Fibroblast of mammary gland (primary cell): ENCODE results near the gene DDX18.
"Not testable (repeated sequence)": the region's sequence is repeated elsewhere in the genome, so short reads cannot be mapped to it uniquely, and the experiment has no call there.

Experiments used
- DNase-seq: peaks from one replicate; pipeline ENCODE4 v3.0.0-alpha.2; 2010; ENCODE audit warnings: low read depth
- H3K4me3 ChIP-seq: 2 replicates; pipeline ENCODE4 v1.5.1; 2011; ENCODE audit warnings: low read depth, mild to moderate bottlenecking, low read length, moderate library complexity; ENCODE audit not compliant: control insufficient read depth
- TF ChIP-seq, protein P1 (sequence below): conservative IDR thresholded peaks from 2 replicates; pipeline ENCODE4 v1.5.1; 2011; ENCODE audit warnings: low read depth, low read length, inconsistent platforms; ENCODE audit not compliant: control insufficient read depth, insufficient read depth

The DDX18 gene

DNA sequence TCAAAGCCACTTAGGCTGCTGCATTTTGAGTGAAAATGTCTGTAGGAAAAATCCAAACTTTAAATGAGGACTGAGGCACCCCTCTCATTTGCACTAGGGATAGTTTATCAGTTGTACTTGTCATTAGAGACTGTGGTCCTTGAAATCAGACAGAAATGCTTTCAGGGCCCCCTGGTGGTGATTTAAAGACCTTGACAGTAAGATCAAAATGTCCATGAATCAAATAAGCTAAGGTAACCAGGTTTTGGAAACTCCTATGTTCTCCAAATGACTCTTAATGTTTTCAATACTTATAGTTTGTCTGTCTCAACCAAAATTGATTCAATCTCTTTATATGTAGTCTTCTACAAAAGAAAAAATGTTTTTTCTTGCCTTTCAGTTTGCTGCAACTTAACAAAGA lies 28.8 kb upstream of the DDX18 start:
- peak; percentile 47 for DNase-seq
- no peak overlapping the region for H3K4me3 ChIP-seq
- TF ChIP-seq, protein P1, sequence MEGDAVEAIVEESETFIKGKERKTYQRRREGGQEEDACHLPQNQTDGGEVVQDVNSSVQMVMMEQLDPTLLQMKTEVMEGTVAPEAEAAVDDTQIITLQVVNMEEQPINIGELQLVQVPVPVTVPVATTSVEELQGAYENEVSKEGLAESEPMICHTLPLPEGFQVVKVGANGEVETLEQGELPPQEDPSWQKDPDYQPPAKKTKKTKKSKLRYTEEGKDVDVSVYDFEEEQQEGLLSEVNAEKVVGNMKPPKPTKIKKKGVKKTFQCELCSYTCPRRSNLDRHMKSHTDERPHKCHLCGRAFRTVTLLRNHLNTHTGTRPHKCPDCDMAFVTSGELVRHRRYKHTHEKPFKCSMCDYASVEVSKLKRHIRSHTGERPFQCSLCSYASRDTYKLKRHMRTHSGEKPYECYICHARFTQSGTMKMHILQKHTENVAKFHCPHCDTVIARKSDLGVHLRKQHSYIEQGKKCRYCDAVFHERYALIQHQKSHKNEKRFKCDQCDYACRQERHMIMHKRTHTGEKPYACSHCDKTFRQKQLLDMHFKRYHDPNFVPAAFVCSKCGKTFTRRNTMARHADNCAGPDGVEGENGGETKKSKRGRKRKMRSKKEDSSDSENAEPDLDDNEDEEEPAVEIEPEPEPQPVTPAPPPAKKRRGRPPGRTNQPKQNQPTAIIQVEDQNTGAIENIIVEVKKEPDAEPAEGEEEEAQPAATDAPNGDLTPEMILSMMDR = peak; percentile 67

DNA sequence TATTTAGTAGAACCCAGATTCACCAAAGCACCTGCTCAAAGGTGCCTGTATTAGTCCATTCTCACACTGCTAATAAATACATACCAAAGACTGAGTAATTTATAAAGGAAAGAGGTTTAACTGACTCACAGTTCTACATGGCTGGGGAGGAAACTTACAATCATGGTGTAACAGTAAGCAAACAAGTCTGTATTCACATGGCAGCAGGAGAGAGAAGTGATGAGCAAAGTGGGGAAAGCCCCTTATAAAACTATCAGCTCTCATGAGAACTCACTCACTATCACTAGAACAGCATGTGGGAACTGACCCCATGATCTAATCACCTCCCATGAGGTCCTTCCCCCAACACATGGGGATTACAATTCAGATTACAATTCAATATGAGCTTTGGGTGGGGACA lies 28.0 kb upstream of the DDX18 start:
- TF ChIP-seq, protein P1 = no peak
- no peak overlapping the region for H3K4me3 ChIP-seq
- DNase-seq = no peak

DNA sequence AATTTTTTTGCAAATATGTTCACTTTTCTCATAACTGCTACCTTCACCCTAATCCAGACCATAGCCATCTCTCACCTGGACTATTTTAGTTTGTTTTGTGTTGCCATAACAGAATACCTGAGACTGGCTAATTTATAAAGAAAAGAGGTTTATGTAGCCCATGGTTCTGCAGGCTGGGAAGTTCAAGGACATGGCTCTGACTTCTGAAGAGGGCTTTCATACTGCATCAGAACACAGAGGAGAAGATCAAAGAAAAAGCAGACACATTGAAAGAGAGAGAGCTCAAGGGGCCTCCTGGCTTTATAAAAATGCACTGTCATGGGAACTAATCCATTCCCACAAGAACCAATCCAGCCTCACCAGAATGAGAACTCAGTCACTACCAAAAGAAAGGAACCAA lies 25.0 kb upstream of the DDX18 start:
- TF ChIP-seq, protein P1 = no peak
- H3K4me3 ChIP-seq = no peak overlapping the region
- no peak for DNase-seq

DNA sequence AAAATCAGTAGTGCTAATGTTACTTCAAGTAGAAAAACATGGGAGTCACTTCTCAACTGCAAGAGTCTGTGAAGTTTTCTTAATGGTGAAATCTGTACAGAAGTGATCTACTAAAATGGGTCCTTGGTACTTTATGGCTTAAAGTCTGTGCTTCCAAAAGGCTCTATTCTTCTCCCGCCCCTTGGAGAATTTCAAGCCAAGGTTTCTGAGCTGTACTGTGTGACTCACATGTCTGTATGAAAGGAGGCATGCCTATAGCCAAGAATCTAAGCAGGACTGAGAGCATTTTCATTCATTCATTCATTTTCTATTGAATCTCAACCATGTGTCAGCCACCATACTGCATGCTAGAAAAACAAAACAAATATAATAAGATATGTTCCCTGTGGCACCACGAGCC lies 19.8 kb upstream of the DDX18 start:
- peak; percentile 21 for DNase-seq
- TF ChIP-seq, protein P1 = no peak
- no peak overlapping the region for H3K4me3 ChIP-seq

DNA sequence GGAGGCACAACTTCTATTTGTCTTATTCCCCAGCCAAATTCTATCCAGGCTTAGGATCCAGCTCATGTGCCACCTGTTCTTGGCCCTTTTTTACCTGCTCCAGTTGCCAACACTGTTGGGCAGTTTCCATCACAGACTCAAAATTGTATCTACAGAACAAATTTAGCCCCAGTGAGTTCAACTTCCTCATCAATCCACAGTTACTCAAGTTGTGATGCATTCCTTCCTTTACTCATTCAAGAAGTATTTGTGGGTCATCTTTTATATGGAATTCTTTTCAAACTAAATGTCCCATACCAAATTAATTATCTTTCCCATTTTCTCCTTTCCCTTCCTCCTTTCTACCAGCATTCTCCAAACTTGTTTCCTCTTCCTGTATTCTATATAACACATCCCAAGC lies 12.7 kb upstream of the DDX18 start:
- peak; percentile 41 for DNase-seq
- no peak overlapping the region for H3K4me3 ChIP-seq
- TF ChIP-seq, protein P1 = no peak

DNA sequence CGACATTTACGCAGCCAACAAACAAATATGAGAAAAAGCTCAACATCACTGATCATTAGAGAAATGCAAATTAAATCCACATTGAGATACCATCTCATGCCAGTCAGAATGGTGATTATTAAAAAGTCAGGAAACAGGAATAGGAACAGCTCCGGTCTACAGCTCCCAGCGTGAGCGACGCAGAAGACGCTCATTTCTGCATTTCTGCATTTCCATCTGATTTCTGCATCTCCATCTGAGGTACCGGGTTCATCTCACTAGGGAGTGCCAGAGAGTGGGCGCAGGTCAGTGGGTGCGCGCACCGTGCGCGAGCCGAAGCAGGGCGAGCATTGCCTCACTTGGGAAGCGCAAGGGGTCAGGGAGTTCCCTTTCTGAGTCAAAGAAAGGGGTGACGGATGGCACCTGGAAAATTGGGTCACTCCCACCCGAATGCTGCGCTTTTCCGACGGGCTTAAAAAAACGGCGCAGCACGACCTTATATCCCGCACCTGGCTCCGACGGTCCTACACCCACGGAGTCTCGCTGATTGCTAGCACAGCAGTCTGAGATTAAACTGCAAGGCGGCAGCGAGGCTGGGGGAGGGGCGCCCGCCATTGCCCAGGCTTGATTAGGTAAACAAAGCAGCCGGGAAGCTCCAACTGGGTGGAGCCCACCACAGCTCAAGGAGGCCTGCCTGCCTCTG lies 10.7 kb upstream of the DDX18 start:
- not testable (repeated sequence) for DNase-seq, H3K4me3 ChIP-seq

DNA sequence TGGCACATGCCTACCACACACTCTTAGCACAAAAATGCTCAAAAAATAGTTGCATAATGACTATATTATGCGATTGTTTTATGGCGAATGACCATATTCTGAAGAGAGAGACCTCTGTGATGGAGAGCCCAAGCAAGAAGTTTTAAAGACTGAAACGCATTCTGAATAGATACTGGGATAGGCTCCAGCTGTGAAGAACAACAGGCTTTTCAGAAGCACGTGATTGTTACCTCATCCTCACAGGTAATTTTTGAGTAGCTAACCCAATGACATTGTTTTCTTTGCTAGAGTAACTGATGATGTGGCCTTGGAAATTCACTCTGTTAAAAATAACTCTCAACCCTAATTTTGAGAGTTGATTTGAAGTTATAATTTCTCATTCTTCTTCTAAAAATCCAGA lies 2.0 kb upstream of the DDX18 start:
- no peak overlapping the region for H3K4me3 ChIP-seq
- DNase-seq = no peak
- TF ChIP-seq, protein P1 = no peak
